OCI-LY1 (cell line): ENCODE results near the gene SPPL3.

Experiments
- H2AFZ ChIP-seq: fragments of 200-600 bp; sonication (generic), shearing (Covaris generic); 2 replicates; pipeline ENCODE4 v1.6.0; 2014; ENCODE audit warnings: antibody characterized with exemption, mild to moderate bottlenecking, low read length
- H3F3A ChIP-seq: fragments of 200-600 bp; sonication (generic), shearing (Covaris generic); 2 replicates; pipeline ENCODE4 v1.6.0; 2014; ENCODE audit warnings: mild to moderate bottlenecking, antibody characterized with exemption, low read length, moderate library complexity; ENCODE audit not compliant: insufficient read depth
- H3K27ac ChIP-seq: fragments of 200-600 bp; sonication (generic); 2 replicates; pipeline ENCODE4 v1.5.1; 2014; ENCODE audit warnings: low read length, mixed run types, mild to moderate bottlenecking, low read depth; ENCODE audit not compliant: poor library complexity, severe bottlenecking
- H3K27me3 ChIP-seq: fragments of 200-600 bp; sonication (generic); 2 replicates; pipeline ENCODE4 v1.6.0; 2014; ENCODE audit warnings: antibody characterized with exemption, mild to moderate bottlenecking, low read length, moderate library complexity; ENCODE audit not compliant: insufficient read depth
- H3K36me3 ChIP-seq: fragments of 200-600 bp; sonication (generic); 2 replicates; pipeline ENCODE4 v1.6.1; 2014; ENCODE audit warnings: mild to moderate bottlenecking, antibody characterized with exemption, low read length, moderate library complexity, mixed read lengths; ENCODE audit not compliant: insufficient read depth
- H3K4me1 ChIP-seq: fragments of 200-600 bp; sonication (generic); 2 replicates; pipeline ENCODE4 v1.5.1; 2014; ENCODE audit warnings: mild to moderate bottlenecking, low read length, moderate library complexity; ENCODE audit not compliant: insufficient read depth, severe bottlenecking
- H3K4me2 ChIP-seq: fragments of 200-600 bp; sonication (generic), shearing (Covaris generic); 2 replicates; pipeline ENCODE4 v1.6.1; 2014; ENCODE audit warnings: low read length
- H3K4me3 ChIP-seq: fragments of 200-600 bp; sonication (generic); 2 replicates; pipeline ENCODE4 v1.5.1; 2014; ENCODE audit warnings: low read length, low read depth, mild to moderate bottlenecking, mixed read lengths; ENCODE audit not compliant: poor library complexity, severe bottlenecking
- H3K79me2 ChIP-seq: fragments of 200-600 bp; shearing (Covaris generic); 2 replicates; pipeline ENCODE4 v1.6.1; 2016; ENCODE audit warnings: mixed run types, low read length, mixed read lengths; ENCODE audit not compliant: insufficient read depth
- H3K9ac ChIP-seq: fragments of 200-600 bp; sonication (generic), shearing (Covaris generic); 2 replicates; pipeline ENCODE4 v1.6.1; 2014; ENCODE audit warnings: mild to moderate bottlenecking, low read length, mixed read lengths
- H3K9me2 ChIP-seq: fragments of 200-600 bp; sonication (generic), shearing (Covaris generic); 2 replicates; pipeline ENCODE4 v1.6.1; 2014; ENCODE audit warnings: low read depth, mild to moderate bottlenecking, low read length, mixed read lengths
- H3K9me3 ChIP-seq: fragments of 200-600 bp; shearing (Covaris generic); 2 replicates; pipeline ENCODE4 v1.6.1; 2014; ENCODE audit warnings: low read length, mixed read lengths
- H4K20me1 ChIP-seq: fragments of 200-600 bp; sonication (generic), shearing (Covaris generic); 2 replicates; pipeline ENCODE4 v1.6.0; 2016; ENCODE audit warnings: mild to moderate bottlenecking, low read length; ENCODE audit not compliant: insufficient read depth
- CTCF ChIP-seq: fragments of 200-600 bp; sonication (generic), shearing (Covaris generic); IDR thresholded peaks from 2 replicates; pipeline ENCODE4 v1.5.1; 2017; ENCODE audit warnings: mild to moderate bottlenecking, antibody characterized with exemption, low read length, moderate library complexity, mixed read lengths
- EZH2 ChIP-seq: fragments of 200-600 bp; sonication (generic), shearing (Covaris generic); IDR thresholded peaks from 2 replicates; pipeline ENCODE4 v1.8.0; 2017; ENCODE audit warnings: borderline replicate concordance, mixed run types, mild to moderate bottlenecking, antibody characterized with exemption, low read length, moderate library complexity, mixed read lengths

SPPL3 gene

DNA sequence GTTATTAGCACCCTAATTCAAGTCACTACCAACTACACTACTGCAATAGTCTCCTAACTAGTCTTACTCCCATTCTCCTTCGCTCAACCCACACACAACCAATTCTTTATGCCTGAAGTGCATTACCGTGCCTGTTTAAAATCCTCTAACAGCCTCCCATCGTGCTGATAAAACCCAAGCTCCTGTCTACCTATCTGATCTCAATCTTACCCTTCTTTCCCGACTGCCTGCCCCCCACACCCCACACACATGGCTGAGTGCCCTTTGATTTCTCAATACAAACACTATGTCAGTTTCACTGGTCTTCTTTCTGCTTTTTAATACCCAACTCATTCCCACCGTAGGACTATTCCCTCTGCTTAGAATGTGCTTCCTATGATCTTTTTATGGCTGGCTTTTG is 59.9 kb downstream of the SPPL3 start:
- TF ChIP-seq CTCF (no peak), EZH2 (no peak)
- no peaks in the 10 kb centered on the region for H3K27me3 ChIP-seq
- no peaks in the 10 kb centered on the region for H3K9me2 ChIP-seq
- no peaks in the 10 kb centered on the region for H3K9me3 ChIP-seq
- no peak overlapping the region for H3K4me2 ChIP-seq
- H3K4me3 ChIP-seq, result no peak overlapping the region
- no peak overlapping the region for H2AFZ ChIP-seq
- no peaks in the 10 kb centered on the region for H3F3A ChIP-seq
- H3K9ac ChIP-seq, result no peak overlapping the region
- H3K36me3 ChIP-seq, result no peaks in the 10 kb centered on the region
- no peak overlapping the region for H3K27ac ChIP-seq
- peaks cover 21% of the 10 kb centered on the region for H3K4me1 ChIP-seq
- H3K79me2 ChIP-seq, result peaks cover 17% of the 10 kb centered on the region
- H4K20me1 ChIP-seq, result no peaks in the 10 kb centered on the region

DNA sequence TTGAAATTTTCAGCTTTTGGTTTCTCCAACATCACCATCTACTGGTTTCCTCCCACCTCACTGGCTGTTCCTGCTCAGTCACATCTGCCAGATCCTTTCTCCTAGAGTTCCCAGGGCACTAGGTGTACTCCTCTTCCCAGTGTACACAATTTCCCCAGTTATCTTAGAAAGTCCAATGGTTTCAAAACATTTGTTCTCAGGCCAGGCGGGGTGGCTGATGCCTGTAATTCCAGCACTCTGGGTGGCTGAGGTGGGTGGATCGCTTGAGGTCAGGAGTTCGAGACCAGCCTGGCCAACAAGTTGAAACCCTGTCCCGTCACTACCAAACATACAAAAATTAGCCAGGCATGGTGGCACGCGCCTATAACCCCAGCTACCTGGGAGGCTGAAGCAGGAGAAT is 60.7 kb downstream of the SPPL3 start:
- no peaks in the 10 kb centered on the region for H3K27me3 ChIP-seq
- H3K4me3 ChIP-seq, result no peak overlapping the region
- H2AFZ ChIP-seq, result no peak overlapping the region
- no peaks in the 10 kb centered on the region for H3K36me3 ChIP-seq
- H3K4me2 ChIP-seq, result no peak overlapping the region
- no peak overlapping the region for H3K9ac ChIP-seq
- no peaks in the 10 kb centered on the region for H3K9me3 ChIP-seq
- no peaks in the 10 kb centered on the region for H3K9me2 ChIP-seq
- peaks cover 13% of the 10 kb centered on the region for H3K4me1 ChIP-seq
- TF ChIP-seq CTCF (no peak), EZH2 (no peak)
- H3K27ac ChIP-seq, result no peak overlapping the region
- H3F3A ChIP-seq, result no peaks in the 10 kb centered on the region
- no peaks in the 10 kb centered on the region for H4K20me1 ChIP-seq
- H3K79me2 ChIP-seq, result peaks cover 17% of the 10 kb centered on the region

GRCh38 chr12:120842595-120842994 is 61.6 kb downstream of the SPPL3 start:
- H3K79me2 ChIP-seq, result peaks cover 17% of the 10 kb centered on the region
- no peak overlapping the region for H3K4me2 ChIP-seq

More at GRCh38 chr12:120842595-120842994, 61.6 kb downstream of the SPPL3 start:
- Histone ChIP-seq H2AFZ (no peak overlapping the region), H3K27me3 (no peaks in the 10 kb centered on the region), H3K9me2 (no peaks in the 10 kb centered on the region), H3K9ac (no peak overlapping the region), H3K36me3 (no peaks in the 10 kb centered on the region), H3K9me3 (no peaks in the 10 kb centered on the region), H3F3A (no peaks in the 10 kb centered on the region), H4K20me1 (no peaks in the 10 kb centered on the region), H3K4me1 (peaks cover 4% of the 10 kb centered on the region), H3K27ac (no peak overlapping the region), H3K4me3 (no peak overlapping the region)
- no peak for TF ChIP-seq CTCF
- no peak for TF ChIP-seq EZH2
